ENCODE measurements around the gene CTAG1A. TPM values are rescaled to one million over a fixed set of nuclear protein-coding genes. Genes with fewer than 3 reads are reported as not detected.

The CTAG1A gene
- total RNA-seq, 4 donors from 2014 or later: not detected

- H3K9me3 ChIP-seq: no peaks in the 10 kb centered on the region
- in situ Hi-C loops (cut with MboI; ENCODE audit: low pct_ligation_motif_present in 1 of 4, low pct_unique_long_range_greater_than_20kb in 1 of 4, low sequenced_read_pairs in 3 of 4) (loop anchor here in 3 of 4 donors (25.0 kb wide), 3 partner anchors 133 to 1583 kb away; partner anchors contain the start of genes DNASE1L1 (in 3 of the 3), TAFAZZIN (in 3 of the 3), HCFC1 (in 1 of the 3) and TMEM187 (in 1 of the 3)), intact Hi-C loops (cut with DNase I; ENCODE audit: low total_unique reads) (no loop called here)
- H3K4me1 ChIP-seq: peaks cover 0 to 34% (median 7%) of the 10 kb centered on the region in 4 donors
- no peaks in the 10 kb centered on the region for H3K36me3 ChIP-seq
- no peak overlapping the region for H3K27ac ChIP-seq
- no peaks in the 10 kb centered on the region for H3K27me3 ChIP-seq
- no peak for DNase-seq
- H3K4me3 ChIP-seq: peak overlapping the region in 2 of 4 donors; percentile 65 to 73
- TF ChIP-seq CTCF (IDR thresholded peaks at IDR 0.05): no peak
- no peak for TF ChIP-seq POLR2A (IDR thresholded peaks at IDR 0.05)
- TF ChIP-seq POLR2AphosphoS5 (IDR thresholded peaks at IDR 0.05): no peak
- TF ChIP-seq EP300 (IDR thresholded peaks at IDR 0.05; ENCODE audit: low read depth): no peak
- WGBS, 2 donors (ENCODE audit: low coverage in 1 of 2): 94% methylated on average over 17 of the region's 17 CpGs; no CpG with 5 or more reads in 1 of the 2 donors
Measured at GRCh38 chrX:154545673-154546274, 39.2 kb upstream of the CTAG1A start.

DNA sequence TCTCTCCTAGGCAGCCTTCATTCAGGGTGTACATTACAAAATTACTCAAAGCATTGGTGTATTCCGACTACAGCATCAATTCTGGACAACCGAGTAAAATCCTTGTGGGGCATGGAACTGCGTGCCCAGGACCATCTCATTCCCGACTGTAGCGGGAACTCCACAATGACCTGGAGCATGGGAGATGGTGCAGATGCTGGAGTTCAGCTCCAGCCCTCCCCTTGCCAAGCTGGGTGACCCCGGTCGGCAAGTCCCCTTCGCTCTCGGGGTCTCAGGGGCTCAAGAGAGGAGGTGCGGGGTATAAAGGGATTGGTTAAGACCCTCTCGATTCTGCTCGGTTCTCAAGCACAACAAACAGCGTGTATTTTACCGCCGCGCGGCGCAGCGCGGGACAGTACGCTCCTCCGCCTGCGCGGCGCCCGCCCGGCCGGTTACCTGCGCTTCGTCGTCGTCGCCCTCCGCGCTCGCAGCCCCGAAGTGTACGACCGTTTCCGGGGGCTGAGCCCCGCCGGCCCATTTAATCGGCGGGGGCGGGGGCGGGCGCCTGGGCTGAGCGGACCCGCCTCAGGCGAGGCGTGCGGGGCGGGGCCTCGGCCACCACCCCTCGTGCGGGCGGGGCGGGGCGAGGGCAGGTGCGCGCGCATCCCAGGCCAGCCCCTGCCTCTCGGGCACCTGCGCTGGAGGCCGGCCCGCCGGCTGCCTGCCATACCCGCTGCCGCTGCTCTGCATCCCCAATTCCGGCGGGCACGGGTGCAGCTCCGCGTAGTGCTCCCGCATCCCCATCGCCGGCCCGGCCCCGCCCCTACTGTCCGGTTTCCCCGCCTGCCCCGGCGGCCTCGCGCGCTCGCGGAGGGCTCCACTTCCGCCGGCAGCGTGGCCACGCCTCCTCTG, 38.3 kb upstream of the CTAG1A start, which contains the start of gene G6PD:
Gene G6PD, minus strand, starts transcription at position 493 of the 891 bp plus-strand sequence. CDS start 691 bp downstream, outside the sequence.
- DNase-seq: peak; percentile 83
- no peaks in the 10 kb centered on the region for H3K36me3 ChIP-seq
- H3K4me3 ChIP-seq: peak within 1 kb of the TSS; percentile 50 to 73 (median 59)
- H3K27me3 ChIP-seq: no peaks in the 10 kb centered on the region
- peak within 1 kb of the TSS; percentile 88 to 95 (median 92) for H3K27ac ChIP-seq
- in situ Hi-C loops (cut with MboI; ENCODE audit: low pct_ligation_motif_present in 1 of 4, low pct_unique_long_range_greater_than_20kb in 1 of 4, low sequenced_read_pairs in 3 of 4) (loop anchor here in 3 of 4 donors (25.0 kb wide), 3 partner anchors 134 to 1584 kb away; partner anchors contain the start of genes DNASE1L1 (in 3 of the 3), TAFAZZIN (in 3 of the 3), HCFC1 (in 1 of the 3) and TMEM187 (in 1 of the 3)), intact Hi-C loops (cut with DNase I; ENCODE audit: low total_unique reads) (no loop called here)
- TF ChIP-seq POLR2A (IDR thresholded peaks at IDR 0.05) (no peak), CTCF (IDR thresholded peaks at IDR 0.05) (peak in 2 of 5 experiments; percentile 8 to 18), POLR2AphosphoS5 (IDR thresholded peaks at IDR 0.05) (peak in 1 of 3 donors; percentile 32)
- peaks cover 0 to 32% (median 7%) of the 10 kb centered on the region in 4 donors for H3K4me1 ChIP-seq
- WGBS, 2 donors (ENCODE audit: low coverage in 1 of 2): 56% methylated on average over 91 of the region's 92 CpGs; no CpG with 5 or more reads in 1 of the 2 donors
- H3K9me3 ChIP-seq: no peaks in the 10 kb centered on the region

GRCh38 chrX:154547245-154548027, 37.5 kb upstream of the CTAG1A start, which contains the start of gene IKBKG:
TSS of gene IKBKG (plus strand) at chrX:154547620. CDS start at chrX:154552003, 4,383 bp downstream.
- Histone ChIP-seq H3K4me1 (peaks cover 0 to 25% (median 7%) of the 10 kb centered on the region in 4 donors), H3K36me3 (no peaks in the 10 kb centered on the region), H3K27ac (peak within 1 kb of the TSS; percentile 88 to 95 (median 92)), H3K4me3 (peak within 1 kb of the TSS; percentile 50 to 73 (median 59)), H3K27me3 (no peaks in the 10 kb centered on the region), H3K9me3 (no peaks in the 10 kb centered on the region)
- no peak for TF ChIP-seq CTCF (IDR thresholded peaks at IDR 0.05)
- TF ChIP-seq POLR2A (IDR thresholded peaks at IDR 0.05): peak; percentile 67
- no peak for TF ChIP-seq EP300 (IDR thresholded peaks at IDR 0.05; ENCODE audit: low read depth)
- TF ChIP-seq POLR2AphosphoS5 (IDR thresholded peaks at IDR 0.05): peak; percentile 20 to 72 (median 64)
- WGBS, 2 donors (ENCODE audit: low coverage in 1 of 2): 0 to 55% methylated on average over 1 to 65 of the region's 69 CpGs
- intact Hi-C loops (cut with DNase I; ENCODE audit: low total_unique reads) (no loop called here), in situ Hi-C loops (cut with MboI; ENCODE audit: low pct_ligation_motif_present in 1 of 4, low pct_unique_long_range_greater_than_20kb in 1 of 4, low sequenced_read_pairs in 3 of 4) (loop anchor here in 3 of 4 donors (25.0 kb wide), 3 partner anchors 135 to 1585 kb away; partner anchors contain the start of genes DNASE1L1 (in 3 of the 3), TAFAZZIN (in 3 of the 3), HCFC1 (in 1 of the 3) and TMEM187 (in 1 of the 3))
- DNase-seq: peak; percentile 92

Measured in transverse colon (tissue), 4 donors.